Left ventricle myocardium inferior (tissue), 1 donor: ENCODE measurements around the gene FAM107B. TPM values are rescaled to one million over a fixed set of nuclear protein-coding genes. Genes with fewer than 3 reads are reported as not detected.
"Not testable (repeated sequence)": the region's sequence is repeated elsewhere in the genome, so short reads cannot be mapped to it uniquely, and the experiment has no call there.

Experiments
- DNase-seq: peaks from one replicate; pipeline ENCODE4 v3.0.0-alpha.2; 2020
- H3K27ac ChIP-seq: fragments of 200-600 bp; replicated peaks from 2 replicates; pipeline ENCODE4 v1.8.0; 2021
- H3K27me3 ChIP-seq: fragments of 200-600 bp; 2 replicates; pipeline ENCODE4 v1.8.0; 2021; ENCODE audit warnings: low read depth
- H3K36me3 ChIP-seq: fragments of 200-600 bp; 2 replicates; pipeline ENCODE4 v1.8.0; 2021
- H3K4me1 ChIP-seq: fragments of 200-600 bp; 2 replicates; pipeline ENCODE4 v1.8.0; 2021
- H3K4me3 ChIP-seq: fragments of 200-600 bp; 2 replicates; pipeline ENCODE4 v1.8.0; 2021; ENCODE audit warnings: mild to moderate bottlenecking, moderate library complexity
- H3K9me3 ChIP-seq: fragments of 200-600 bp; replicated peaks from 2 replicates; pipeline ENCODE4 v1.8.0; 2021
- intact Hi-C: fragments of 100-400 bp; cut with micrococcal nuclease; formaldehyde crosslinking; loops from one replicate; pipeline ENCODE4 v1.11.0; 2022
- total RNA-seq: library from RNA; stranded (reverse); fragmentation: NEBNext Ultra II Directional; extraction: Animal tissue kit (Norgen Biotek cat#: 25700); gene quantifications from one replicate; pipeline ENCODE4 v1.2.1, GENCODE V29; 2021
- TF ChIP-seq, protein P1 (sequence below): fragments of 200-600 bp; IDR thresholded peaks from 2 replicates; pipeline ENCODE4 v1.8.0; 2021; ENCODE audit warnings: antibody characterized with exemption, mild to moderate bottlenecking, borderline replicate concordance
- donor health status: DM: no; HTN: yes; CAD: no; lungs with severe emphysema.

The FAM107B gene
- total RNA-seq, 1 donor from 2014 or later, result 4.7 TPM

DNA sequence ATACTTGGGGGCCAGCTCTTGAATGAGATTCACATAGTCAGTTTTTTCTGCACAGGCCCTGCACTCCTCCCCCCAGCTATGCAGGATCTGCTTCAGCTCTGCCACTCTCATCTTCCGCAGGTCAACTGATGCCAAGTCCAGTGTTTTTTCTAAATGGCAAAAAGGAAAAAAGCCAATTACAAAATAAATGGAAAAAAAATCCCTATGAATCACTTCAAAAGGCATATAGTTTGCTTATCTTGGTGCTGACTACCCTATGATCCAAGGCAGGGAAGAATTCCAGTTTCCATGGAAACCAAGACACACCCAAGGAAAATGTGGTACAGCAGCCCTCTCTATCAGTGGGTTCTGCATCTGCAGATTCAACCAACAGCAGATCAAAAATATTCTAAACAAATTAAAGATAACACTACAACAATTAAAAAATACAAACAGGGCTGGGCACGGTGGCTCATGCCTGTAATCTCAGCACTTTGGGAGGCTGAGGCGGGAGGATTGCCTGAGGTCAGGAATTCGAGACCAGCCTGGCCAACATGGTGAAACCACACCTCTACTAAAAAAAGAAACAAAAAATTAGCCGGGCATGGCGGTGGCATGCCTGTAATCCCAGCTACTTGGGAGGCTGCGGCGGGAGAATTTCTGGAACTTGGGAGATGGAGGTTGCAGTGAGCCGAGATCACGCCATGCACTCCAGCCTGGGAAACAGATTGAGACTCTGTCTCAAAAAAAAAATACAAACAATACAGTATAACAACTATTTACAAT, 45.5 kb upstream of the FAM107B start:
- Histone ChIP-seq H3K36me3 (no peaks in the 10 kb centered on the region), H3K27me3 (no peaks in the 10 kb centered on the region), H3K9me3 (no peaks in the 10 kb centered on the region), H3K27ac (no peak overlapping the region), H3K4me1 (peaks cover 5% of the 10 kb centered on the region), H3K4me3 (no peak overlapping the region)
- intact Hi-C loops, result loop anchor here (5.0 kb wide), 1 partner anchor 323 kb away; no protein-coding TSS in a partner anchor
- TF ChIP-seq, protein P1, sequence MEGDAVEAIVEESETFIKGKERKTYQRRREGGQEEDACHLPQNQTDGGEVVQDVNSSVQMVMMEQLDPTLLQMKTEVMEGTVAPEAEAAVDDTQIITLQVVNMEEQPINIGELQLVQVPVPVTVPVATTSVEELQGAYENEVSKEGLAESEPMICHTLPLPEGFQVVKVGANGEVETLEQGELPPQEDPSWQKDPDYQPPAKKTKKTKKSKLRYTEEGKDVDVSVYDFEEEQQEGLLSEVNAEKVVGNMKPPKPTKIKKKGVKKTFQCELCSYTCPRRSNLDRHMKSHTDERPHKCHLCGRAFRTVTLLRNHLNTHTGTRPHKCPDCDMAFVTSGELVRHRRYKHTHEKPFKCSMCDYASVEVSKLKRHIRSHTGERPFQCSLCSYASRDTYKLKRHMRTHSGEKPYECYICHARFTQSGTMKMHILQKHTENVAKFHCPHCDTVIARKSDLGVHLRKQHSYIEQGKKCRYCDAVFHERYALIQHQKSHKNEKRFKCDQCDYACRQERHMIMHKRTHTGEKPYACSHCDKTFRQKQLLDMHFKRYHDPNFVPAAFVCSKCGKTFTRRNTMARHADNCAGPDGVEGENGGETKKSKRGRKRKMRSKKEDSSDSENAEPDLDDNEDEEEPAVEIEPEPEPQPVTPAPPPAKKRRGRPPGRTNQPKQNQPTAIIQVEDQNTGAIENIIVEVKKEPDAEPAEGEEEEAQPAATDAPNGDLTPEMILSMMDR, result no peak
- no peak for DNase-seq

DNA sequence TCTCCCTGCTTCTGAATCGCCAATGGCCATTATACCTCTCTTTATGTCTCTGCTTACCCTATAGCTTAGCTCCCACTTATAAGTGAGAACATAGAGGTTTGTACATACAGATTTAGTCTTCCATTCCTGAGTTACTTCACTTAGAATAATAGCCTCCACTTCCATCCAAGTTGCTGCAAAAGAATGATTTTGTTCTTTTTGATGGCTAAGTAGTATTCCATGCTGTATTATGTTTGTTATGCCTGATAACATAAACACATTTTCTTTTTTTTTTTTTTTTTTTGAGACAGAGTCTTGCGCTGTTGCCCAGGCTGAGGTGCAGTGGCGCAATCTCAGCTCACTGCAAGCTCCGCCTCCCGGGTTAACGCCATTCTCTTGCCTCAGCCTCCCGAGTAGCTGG, 42.0 kb upstream of the FAM107B start:
- DNase-seq, H3K4me3 ChIP-seq, H3K27ac ChIP-seq, intact Hi-C loops, H3K36me3 ChIP-seq, H3K27me3 ChIP-seq, H3K4me1 ChIP-seq, H3K9me3 ChIP-seq: not testable (repeated sequence)

DNA sequence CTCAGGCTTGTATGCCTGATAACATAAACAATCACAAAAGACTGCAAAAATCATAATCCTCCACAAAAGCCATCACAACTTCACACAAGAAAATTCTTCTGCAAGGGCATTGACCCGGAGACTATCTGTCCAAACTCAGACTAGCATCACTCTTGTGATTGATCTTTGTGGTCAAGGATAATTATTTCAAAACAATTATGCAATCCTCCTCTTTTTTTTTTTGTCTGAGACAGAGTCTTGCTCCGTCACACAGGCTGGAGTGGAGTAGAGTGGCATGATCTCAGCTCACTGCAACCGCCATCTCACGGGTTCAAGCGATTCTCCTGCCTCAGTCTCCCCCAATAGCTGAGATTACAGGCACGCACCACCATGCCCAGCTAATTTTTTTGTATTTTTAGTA, 41.0 kb upstream of the FAM107B start:
- TF ChIP-seq, protein P1, result no peak
- intact Hi-C loops, result no loop called here
- DNase-seq, result no peak
- Histone ChIP-seq H3K4me3 (no peak overlapping the region), H3K9me3 (no peaks in the 10 kb centered on the region), H3K4me1 (no peaks in the 10 kb centered on the region), H3K36me3 (no peaks in the 10 kb centered on the region), H3K27me3 (peaks cover 3% of the 10 kb centered on the region), H3K27ac (no peak overlapping the region)

DNA sequence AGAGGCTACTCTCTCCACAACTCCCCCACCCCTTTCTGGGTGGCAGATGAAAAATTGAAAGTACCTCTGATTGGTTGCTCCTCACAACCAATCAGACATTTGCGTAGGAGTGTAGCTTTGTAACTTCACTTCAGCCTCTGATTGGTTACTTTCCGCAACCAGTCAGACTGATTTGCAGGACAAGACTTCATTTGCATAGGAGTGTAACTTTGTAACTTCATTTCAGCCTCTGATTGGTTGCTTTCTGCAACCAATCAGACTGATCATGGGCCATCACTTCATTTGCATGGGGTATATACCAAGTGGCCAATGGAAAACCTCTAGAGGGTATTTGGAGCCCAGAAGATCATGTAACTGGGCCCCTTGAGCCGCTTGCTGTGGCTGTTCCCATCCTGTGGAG, 37.6 kb upstream of the FAM107B start:
- Histone ChIP-seq H3K4me1 (no peaks in the 10 kb centered on the region), H3K4me3 (no peak overlapping the region), H3K9me3 (no peaks in the 10 kb centered on the region), H3K27me3 (peaks cover 3% of the 10 kb centered on the region), H3K27ac (no peak overlapping the region), H3K36me3 (no peaks in the 10 kb centered on the region)
- TF ChIP-seq, protein P1, result no peak
- intact Hi-C loops, result no loop called here
- no peak for DNase-seq

GRCh38 chr10:14810969-14811953, 36.6 kb upstream of the FAM107B start:
- Histone ChIP-seq H3K4me1 (no peaks in the 10 kb centered on the region), H3K36me3 (no peaks in the 10 kb centered on the region), H3K27me3 (peaks cover 10% of the 10 kb centered on the region), H3K4me3 (no peak overlapping the region), H3K9me3 (no peaks in the 10 kb centered on the region), H3K27ac (no peak overlapping the region)
- no peak for DNase-seq
- TF ChIP-seq, protein P1, result no peak
- intact Hi-C loops, result no loop called here
